Mesendoderm (in vitro differentiated cells): ENCODE results near the gene LGALS7B.
"Not testable (repeated sequence)": the region's sequence is repeated elsewhere in the genome, so short reads cannot be mapped to it uniquely, and the experiment has no call there.

ENCODE experiments used
- DNase-seq: peaks from one replicate; pipeline ENCODE4 v3.0.0; 2013
- H2AK5ac ChIP-seq: 2 replicates; pipeline ENCODE4 v1.6.1; 2013; ENCODE audit warnings: low read length, inconsistent platforms
- H2BK120ac ChIP-seq: 2 replicates; pipeline ENCODE4 v1.6.1; 2013; ENCODE audit warnings: low read depth, mild to moderate bottlenecking, low read length, moderate library complexity, mixed read lengths
- H2BK15ac ChIP-seq: replicated peaks from 2 replicates; pipeline ENCODE4 v1.6.1; 2013; ENCODE audit warnings: low read depth, mild to moderate bottlenecking, moderate library complexity
- H2BK5ac ChIP-seq: 2 replicates; pipeline ENCODE4 v1.6.1; 2013; ENCODE audit warnings: low read length, inconsistent platforms
- H3K18ac ChIP-seq: 2 replicates; pipeline ENCODE4 v1.6.1; 2013; ENCODE audit warnings: mild to moderate bottlenecking, low read length, mixed read lengths
- H3K23ac ChIP-seq: one replicate; pipeline ENCODE4 v1.6.1; 2013; ENCODE audit warnings: low read length
- H3K27ac ChIP-seq: 2 replicates; pipeline ENCODE4 v1.5.1; 2013; ENCODE audit warnings: low read depth, mild to moderate bottlenecking, inconsistent platforms, low read length, moderate library complexity
- H3K27me3 ChIP-seq: 2 replicates; pipeline ENCODE4 v1.6.1; 2013; ENCODE audit warnings: low read length, control low read depth, mild to moderate bottlenecking, inconsistent platforms; ENCODE audit not compliant: insufficient read depth, poor library complexity
- H3K36me3 ChIP-seq: 2 replicates; pipeline ENCODE4 v1.6.1; 2013; ENCODE audit warnings: low read length, inconsistent platforms; ENCODE audit not compliant: control insufficient read depth, insufficient read depth
- H3K4ac ChIP-seq: one replicate; pipeline ENCODE4 v1.6.1; 2013; ENCODE audit warnings: low read depth, mild to moderate bottlenecking, low read length, moderate library complexity
- H3K4me1 ChIP-seq: 2 replicates; pipeline ENCODE4 v1.6.1; 2013; ENCODE audit warnings: low read depth, low read length, inconsistent platforms; ENCODE audit not compliant: control insufficient read depth
- H3K4me2 ChIP-seq: 2 replicates; pipeline ENCODE4 v1.6.1; 2013; ENCODE audit warnings: low read length
- H3K4me3 ChIP-seq: 2 replicates; pipeline ENCODE4 v1.5.1; 2013; ENCODE audit warnings: mild to moderate bottlenecking, low read length
- H3K56ac ChIP-seq: one replicate; pipeline ENCODE4 v1.6.1; 2013; ENCODE audit warnings: low read length
- H3K79me1 ChIP-seq: 2 replicates; pipeline ENCODE4 v1.6.1; 2013; ENCODE audit warnings: low read length, inconsistent platforms
- H3K79me2 ChIP-seq: 2 replicates; pipeline ENCODE4 v1.6.1; 2013; ENCODE audit warnings: mild to moderate bottlenecking, low read length; ENCODE audit not compliant: control insufficient read depth, insufficient read depth
- H3K9ac ChIP-seq: 2 replicates; pipeline ENCODE4 v1.6.1; 2013; ENCODE audit warnings: low read length, inconsistent platforms
- H4K5ac ChIP-seq: one replicate; pipeline ENCODE4 v1.6.1; 2013; ENCODE audit warnings: low read length
- H4K8ac ChIP-seq: one replicate; pipeline ENCODE4 v1.6.1; 2013; ENCODE audit warnings: low read depth, mild to moderate bottlenecking, control low read depth, low read length, moderate library complexity
- WGBS: extraction: QIAGEN DNeasy Blood & Tissue Kit; methylation state at CpG from one replicate; pipeline ENCODE4 v1.1.7; 2013; ENCODE audit warnings: low lambda C conversion rate, missing lambda C conversion rate; ENCODE audit not compliant: insufficient coverage; ENCODE audit errors: extremely low coverage; 5-methylcytosine and 5-hydroxymethylcytosine counted together

The LGALS7B gene

GRCh38 chr19:38821230-38821825 lies 32.3 kb downstream of the LGALS7B start:
- not testable (repeated sequence) for H2BK120ac ChIP-seq, H3K9ac ChIP-seq, H3K18ac ChIP-seq, H3K23ac ChIP-seq, H3K27ac ChIP-seq, H3K4me3 ChIP-seq, H3K4me1 ChIP-seq, H3K4me2 ChIP-seq, H3K56ac ChIP-seq, H4K8ac ChIP-seq, H2AK5ac ChIP-seq, H3K27me3 ChIP-seq, DNase-seq, H3K36me3 ChIP-seq, H3K79me1 ChIP-seq, H2BK5ac ChIP-seq, H2BK15ac ChIP-seq, H4K5ac ChIP-seq, H3K4ac ChIP-seq, H3K79me2 ChIP-seq
- no CpG with 5 or more reads among the region's 29 CpGs for WGBS

- not testable (repeated sequence) for H3K27me3 ChIP-seq, H3K27ac ChIP-seq
Observed at GRCh38 chr19:38825936-38826335, 36.9 kb downstream of the LGALS7B start.

GRCh38 chr19:38826856-38827551 lies 38.0 kb downstream of the LGALS7B start:
- H2AK5ac ChIP-seq: no peak overlapping the region
- H3K36me3 ChIP-seq: no peaks in the 10 kb centered on the region
- H2BK120ac ChIP-seq: no peak overlapping the region
- no peak overlapping the region for H3K18ac ChIP-seq
- no peak overlapping the region for H3K9ac ChIP-seq
- no peak overlapping the region for H4K5ac ChIP-seq
- H2BK15ac ChIP-seq: no peak overlapping the region
- no CpG with 5 or more reads among the region's 6 CpGs for WGBS
- H3K4me3 ChIP-seq: no peak overlapping the region
- peaks cover 2% of the 10 kb centered on the region for H3K79me1 ChIP-seq
- H3K23ac ChIP-seq: no peak overlapping the region
- DNase-seq: no peak
- H3K4ac ChIP-seq: no peak overlapping the region
- H2BK5ac ChIP-seq: no peak overlapping the region
- H3K79me2 ChIP-seq: no peaks in the 10 kb centered on the region
- no peak overlapping the region for H3K4me2 ChIP-seq
- no peak overlapping the region for H4K8ac ChIP-seq
- no peak overlapping the region for H3K27ac ChIP-seq
- no peaks in the 10 kb centered on the region for H3K27me3 ChIP-seq
- H3K4me1 ChIP-seq: no peaks in the 10 kb centered on the region
- H3K56ac ChIP-seq: no peak overlapping the region

More at GRCh38 chr19:38825936-38826335, 36.9 kb downstream of the LGALS7B start:
- H3K36me3 ChIP-seq, H2AK5ac ChIP-seq, H2BK15ac ChIP-seq, H4K5ac ChIP-seq, H3K23ac ChIP-seq, DNase-seq, H3K4me2 ChIP-seq, H3K79me2 ChIP-seq, H3K56ac ChIP-seq, H2BK120ac ChIP-seq, H3K79me1 ChIP-seq, H4K8ac ChIP-seq, H3K4me1 ChIP-seq, H3K9ac ChIP-seq, H3K4ac ChIP-seq, H3K18ac ChIP-seq, H2BK5ac ChIP-seq, H3K4me3 ChIP-seq: not testable (repeated sequence)
- no CpG with 5 or more reads among the region's 7 CpGs for WGBS

GRCh38 chr19:38829203-38829602 lies 40.2 kb downstream of the LGALS7B start:
- not testable (repeated sequence) for H3K4ac ChIP-seq, H2AK5ac ChIP-seq, H3K27me3 ChIP-seq, DNase-seq, H3K18ac ChIP-seq, H3K4me3 ChIP-seq, H3K36me3 ChIP-seq, H2BK5ac ChIP-seq, H2BK15ac ChIP-seq, H3K27ac ChIP-seq, H2BK120ac ChIP-seq, H4K8ac ChIP-seq, H3K79me1 ChIP-seq, H3K4me1 ChIP-seq, H4K5ac ChIP-seq, H3K79me2 ChIP-seq, H3K4me2 ChIP-seq, H3K9ac ChIP-seq, H3K23ac ChIP-seq, H3K56ac ChIP-seq
- WGBS: no CpG with 5 or more reads among the region's 7 CpGs

- Histone ChIP-seq H3K36me3 (no peaks in the 10 kb centered on the region), H3K9ac (no peak overlapping the region), H2BK5ac (no peak overlapping the region), H3K4me2 (no peak overlapping the region), H3K18ac (no peak overlapping the region), H3K27ac (no peak overlapping the region), H4K8ac (no peak overlapping the region), H3K4me1 (no peaks in the 10 kb centered on the region), H3K27me3 (no peaks in the 10 kb centered on the region), H3K4me3 (no peak overlapping the region), H3K4ac (no peak overlapping the region), H3K79me2 (no peaks in the 10 kb centered on the region), H2AK5ac (no peak overlapping the region), H3K23ac (no peak overlapping the region), H2BK15ac (no peak overlapping the region), H2BK120ac (no peak overlapping the region), H4K5ac (no peak overlapping the region), H3K79me1 (peaks cover 2% of the 10 kb centered on the region), H3K56ac (no peak overlapping the region)
- no peak for DNase-seq
- no CpG with 5 or more reads among the region's 4 CpGs for WGBS
Observed at GRCh38 chr19:38830039-38830733, 41.2 kb downstream of the LGALS7B start.
